ENCODE data around the gene ZBTB32.
A peak's percentile ranks its signal among the peaks of the same experiment; 100 is the strongest.
"Not testable (repeated sequence)": the region's sequence is repeated elsewhere in the genome, so short reads cannot be mapped to it uniquely, and the experiment has no call there.

Gene ZBTB32

GRCh38 chr19:35675589-35676140 lies 28.7 kb upstream of the ZBTB32 start:
- no peak overlapping the region for H3K27ac Mint-ChIP-seq
- H3K36me3 Mint-ChIP-seq (ENCODE audit: low read depth): no peaks in the 10 kb centered on the region
- H3K27me3 Mint-ChIP-seq: peaks cover 28% of the 10 kb centered on the region
- peaks cover 8% of the 10 kb centered on the region for H3K4me1 Mint-ChIP-seq
- no peaks in the 10 kb centered on the region for H3K9me3 Mint-ChIP-seq
- ATAC-seq (no peak), DNase-seq (no peak)
- no peak overlapping the region for H3K4me3 Mint-ChIP-seq

GRCh38 chr19:35689836-35690235 lies 14.5 kb upstream of the ZBTB32 start:
- Mint-ChIP-seq H3K9me3 (no peaks in the 10 kb centered on the region), H3K27me3 (no peaks in the 10 kb centered on the region), H3K4me1 (peaks cover 6% of the 10 kb centered on the region), H3K36me3 (ENCODE audit: low read depth) (no peaks in the 10 kb centered on the region), H3K4me3 (no peak overlapping the region), H3K27ac (no peak overlapping the region)
- no peak for ATAC-seq
- DNase-seq: no peak

GRCh38 chr19:35691106-35691505 lies 13.3 kb upstream of the ZBTB32 start:
- not testable (repeated sequence) for H3K4me3 Mint-ChIP-seq; H3K27ac Mint-ChIP-seq; DNase-seq; H3K4me1 Mint-ChIP-seq; H3K36me3 Mint-ChIP-seq (ENCODE audit: low read depth); H3K9me3 Mint-ChIP-seq; ATAC-seq; H3K27me3 Mint-ChIP-seq

GRCh38 chr19:35692010-35692409 lies 12.3 kb upstream of the ZBTB32 start:
- no peaks in the 10 kb centered on the region for H3K27me3 Mint-ChIP-seq
- H3K36me3 Mint-ChIP-seq (ENCODE audit: low read depth): no peaks in the 10 kb centered on the region
- DNase-seq (no peak), ATAC-seq (no peak)
- H3K4me3 Mint-ChIP-seq: no peak overlapping the region
- H3K4me1 Mint-ChIP-seq: peaks cover 15% of the 10 kb centered on the region
- no peaks in the 10 kb centered on the region for H3K9me3 Mint-ChIP-seq
- no peak overlapping the region for H3K27ac Mint-ChIP-seq

- Mint-ChIP-seq H3K36me3 (ENCODE audit: low read depth) (no peaks in the 10 kb centered on the region), H3K9me3 (no peaks in the 10 kb centered on the region), H3K4me3 (no peak overlapping the region), H3K27ac (no peak overlapping the region), H3K4me1 (peaks cover 25% of the 10 kb centered on the region), H3K27me3 (no peaks in the 10 kb centered on the region)
- ATAC-seq (peak; percentile 3), DNase-seq (no peak)
Measured at GRCh38 chr19:35693422-35693821, 10.9 kb upstream of the ZBTB32 start.

- no peak overlapping the region for H3K4me3 Mint-ChIP-seq
- H3K36me3 Mint-ChIP-seq (ENCODE audit: low read depth): no peaks in the 10 kb centered on the region
- DNase-seq: peak; percentile 91
- H3K9me3 Mint-ChIP-seq: no peaks in the 10 kb centered on the region
- H3K27me3 Mint-ChIP-seq: no peaks in the 10 kb centered on the region
- H3K27ac Mint-ChIP-seq: peak overlapping the region; percentile 62
- H3K4me1 Mint-ChIP-seq: peaks cover 25% of the 10 kb centered on the region
- ATAC-seq: peak; percentile 99
Measured at GRCh38 chr19:35693835-35694599, 10.3 kb upstream of the ZBTB32 start.

- H3K27ac Mint-ChIP-seq: peak overlapping the region; percentile 67
- no peak for ATAC-seq
- DNase-seq: no peak
- H3K4me3 Mint-ChIP-seq: no peak overlapping the region
- peaks cover 32% of the 10 kb centered on the region for H3K4me1 Mint-ChIP-seq
- no peaks in the 10 kb centered on the region for H3K9me3 Mint-ChIP-seq
- no peaks in the 10 kb centered on the region for H3K27me3 Mint-ChIP-seq
- H3K36me3 Mint-ChIP-seq (ENCODE audit: low read depth): no peaks in the 10 kb centered on the region
Measured at GRCh38 chr19:35695895-35696422, 8.4 kb upstream of the ZBTB32 start.

- H3K4me3 Mint-ChIP-seq: no peak overlapping the region
- H3K36me3 Mint-ChIP-seq (ENCODE audit: low read depth): no peaks in the 10 kb centered on the region
- H3K9me3 Mint-ChIP-seq: no peaks in the 10 kb centered on the region
- peaks cover 33% of the 10 kb centered on the region for H3K4me1 Mint-ChIP-seq
- no peaks in the 10 kb centered on the region for H3K27me3 Mint-ChIP-seq
- ATAC-seq: peak; percentile 48
- no peak overlapping the region for H3K27ac Mint-ChIP-seq
- DNase-seq: no peak
Measured at GRCh38 chr19:35696835-35697234, 7.5 kb upstream of the ZBTB32 start.

- Mint-ChIP-seq H3K4me3 (peak overlapping the region; percentile 89), H3K27me3 (peaks cover 2% of the 10 kb centered on the region), H3K36me3 (ENCODE audit: low read depth) (peaks cover 2% of the 10 kb centered on the region), H3K9me3 (no peaks in the 10 kb centered on the region), H3K4me1 (peaks cover 22% of the 10 kb centered on the region), H3K27ac (peak overlapping the region; percentile 94)
- ATAC-seq (peak; percentile 100), DNase-seq (peak; percentile 90)
Measured at GRCh38 chr19:35702223-35703012, 1.9 kb upstream of the ZBTB32 start.

GRCh38 chr19:35703343-35703742 lies 1.0 kb upstream of the ZBTB32 start:
- no peak for DNase-seq
- peaks cover 19% of the 10 kb centered on the region for H3K4me1 Mint-ChIP-seq
- H3K27me3 Mint-ChIP-seq: peaks cover 2% of the 10 kb centered on the region
- H3K27ac Mint-ChIP-seq: no peak overlapping the region
- peaks cover 2% of the 10 kb centered on the region for H3K36me3 Mint-ChIP-seq (ENCODE audit: low read depth)
- no peaks in the 10 kb centered on the region for H3K9me3 Mint-ChIP-seq
- no peak for ATAC-seq
- no peak overlapping the region for H3K4me3 Mint-ChIP-seq

GRCh38 chr19:35708391-35708790 lies 4.0 kb downstream of the ZBTB32 start:
- H3K4me3 Mint-ChIP-seq: no peak overlapping the region
- peak overlapping the region; percentile 27 for H3K27ac Mint-ChIP-seq
- H3K9me3 Mint-ChIP-seq: peaks cover 4% of the 10 kb centered on the region
- H3K36me3 Mint-ChIP-seq (ENCODE audit: low read depth): peaks cover 4% of the 10 kb centered on the region
- DNase-seq (no peak), ATAC-seq (no peak)
- H3K27me3 Mint-ChIP-seq: no peaks in the 10 kb centered on the region
- peaks cover 44% of the 10 kb centered on the region for H3K4me1 Mint-ChIP-seq

- ATAC-seq: peak; percentile 62
- H3K4me3 Mint-ChIP-seq: peak overlapping the region; percentile 54
- no peaks in the 10 kb centered on the region for H3K27me3 Mint-ChIP-seq
- H3K27ac Mint-ChIP-seq: peak overlapping the region; percentile 100
- peak; percentile 79 for DNase-seq
- peaks cover 45% of the 10 kb centered on the region for H3K4me1 Mint-ChIP-seq
- peaks cover 4% of the 10 kb centered on the region for H3K9me3 Mint-ChIP-seq
- peaks cover 31% of the 10 kb centered on the region for H3K36me3 Mint-ChIP-seq (ENCODE audit: low read depth)
Measured at GRCh38 chr19:35710784-35711723, 6.7 kb downstream of the ZBTB32 start.

- peak; percentile 22 for ATAC-seq
- Mint-ChIP-seq H3K4me1 (peaks cover 51% of the 10 kb centered on the region), H3K9me3 (peaks cover 4% of the 10 kb centered on the region), H3K27me3 (no peaks in the 10 kb centered on the region), H3K4me3 (peak overlapping the region; percentile 98), H3K27ac (peak overlapping the region; percentile 100), H3K36me3 (ENCODE audit: low read depth) (peaks cover 42% of the 10 kb centered on the region)
- DNase-seq: peak; percentile 86
Measured at GRCh38 chr19:35712567-35713505, 8.5 kb downstream of the ZBTB32 start.

Data from activated naive CD8-positive, alpha-beta T cell treated with anti-CD3 and anti-CD28 coated beads, Interleukin-2, amount 50 U/mL, for 24 hours (primary cell).